PC-3 (cell line): ENCODE data around the gene PTGFR. TPM values are rescaled to one million over a fixed set of nuclear protein-coding genes. Genes with fewer than 3 reads are reported as not detected.

Experiments used
- ATAC-seq: fragments of 200-7000 bp; cut with Tn5 transposase; 2 replicates; pipeline ENCODE4 v1.9.1; 2020; ENCODE audit warnings: mild to moderate bottlenecking, moderate library complexity
- BruUV-seq: library from RNA; stranded (reverse); fragments of 400-500 nt; replicated peaks from 2 replicates; lab custom pipeline; 2021; lab: Mats Ljungman, UMichigan
- CTCF ChIA-PET: fragments of 300-600 bp; sonication (Branson Sonifier 250); formaldehyde crosslinking; loops from one replicate; lab custom pipeline; 2022; ENCODE audit warnings: antibody characterized with exemption; lab: Charles Lee
- POLR2A ChIA-PET: fragments of 300-600 bp; sonication (Branson Sonifier 250); formaldehyde crosslinking; loops from one replicate; lab custom pipeline; 2022; ENCODE audit warnings: antibody characterized with exemption; ENCODE audit not compliant: unreplicated experiment; lab: Charles Lee
- DNase-seq: peaks from one replicate; pipeline ENCODE4 v3.0.0-alpha.2; 2015
- H2AFZ ChIP-seq: fragments of 300-600 bp; sonication (generic); 2 replicates; pipeline ENCODE4 v1.6.0; 2016; ENCODE audit warnings: antibody characterized with exemption, low read length
- H3F3A ChIP-seq: fragments of 300-600 bp; sonication (generic); one replicate; pipeline ENCODE4 v1.6.0; 2017; ENCODE audit warnings: antibody characterized with exemption, low read length, control low read depth, mild to moderate bottlenecking; ENCODE audit not compliant: unreplicated experiment
- H3K27ac ChIP-seq: fragments of 300-600 bp; sonication (generic); 2 replicates; pipeline ENCODE4 v1.5.1; 2016; ENCODE audit warnings: mild to moderate bottlenecking, low read length
- H3K27me3 ChIP-seq: fragments of 300-600 bp; sonication (generic); 2 replicates; pipeline ENCODE4 v1.6.1; 2016; ENCODE audit warnings: low read length, mixed read lengths
- H3K36me3 ChIP-seq: fragments of 300-600 bp; sonication (generic); 2 replicates; pipeline ENCODE4 v1.6.1; 2016; ENCODE audit warnings: low read depth, mixed run types, low read length, mixed read lengths
- H3K4me1 ChIP-seq: fragments of 300-600 bp; sonication (generic); 2 replicates; pipeline ENCODE4 v1.5.1; 2016; ENCODE audit warnings: low read length; ENCODE audit not compliant: insufficient read depth
- H3K4me2 ChIP-seq: fragments of 300-600 bp; sonication (generic); 2 replicates; pipeline ENCODE4 v1.6.0; 2016; ENCODE audit warnings: low read length
- H3K4me3 ChIP-seq: fragments of 300-600 bp; sonication (generic); 2 replicates; pipeline ENCODE4 v1.5.1; 2016; ENCODE audit warnings: mild to moderate bottlenecking, low read length, mixed read lengths
- H3K79me2 ChIP-seq: fragments of 300-600 bp; sonication (generic); 2 replicates; pipeline ENCODE4 v1.6.1; 2017; ENCODE audit warnings: low read length, mixed read lengths
- H3K9ac ChIP-seq: fragments of 300-600 bp; sonication (generic); 2 replicates; pipeline ENCODE4 v1.6.0; 2016; ENCODE audit warnings: mild to moderate bottlenecking, low read length
- H3K9me2 ChIP-seq: fragments of 300-600 bp; sonication (generic); replicated peaks from 2 replicates; pipeline ENCODE4 v1.6.1; 2016; ENCODE audit warnings: mixed run types, low read length, mixed read lengths
- H3K9me3 ChIP-seq: fragments of 300-600 bp; sonication (generic); 2 replicates; pipeline ENCODE4 v1.6.1; 2016; ENCODE audit warnings: low read length, mixed read lengths
- H4K20me1 ChIP-seq: fragments of 300-600 bp; sonication (generic); 2 replicates; pipeline ENCODE4 v1.6.1; 2016; ENCODE audit warnings: low read length, mixed read lengths
- CTCF ChIP-seq: fragments of 300-600 bp; sonication (generic); conservative IDR thresholded peaks from 2 replicates; pipeline ENCODE4 v1.5.1; 2017; ENCODE audit warnings: antibody characterized with exemption, low read depth, mild to moderate bottlenecking, low read length
- EZH2 ChIP-seq: fragments of 300-600 bp; sonication (generic); IDR thresholded peaks from one replicate; pipeline ENCODE4 v1.6.1; 2017; ENCODE audit warnings: antibody characterized with exemption, mild to moderate bottlenecking, low read length; ENCODE audit not compliant: unreplicated experiment
- EZH2phosphoT487 ChIP-seq: fragments of 300-600 bp; sonication (generic); IDR thresholded peaks from 2 replicates; pipeline ENCODE4 v1.6.1; 2018; ENCODE audit warnings: mild to moderate bottlenecking, antibody characterized with exemption, low read length, borderline replicate concordance
- intact Hi-C: fragments of 100-400 bp; cut with micrococcal nuclease; formaldehyde crosslinking; loops from 2 replicates; pipeline ENCODE4 v1.9.0; 2023
- total RNA-seq: library from RNA; depleted of rRNA; stranded (reverse); fragments of >200 nt; gene quantifications from 2 replicates; pipeline ENCODE4 v1.2.3, GENCODE V29; 2014

Gene PTGFR
- total RNA-seq, 1 experiment from 2014 or later: 6.8 TPM

GRCh38 chr1:78501203-78501602 is 10.4 kb downstream of the PTGFR start:
- peaks cover 57% of the 10 kb centered on the region for H3K79me2 ChIP-seq
- no TSS peak for BruUV-seq
- H3K27ac ChIP-seq: peak overlapping the region; percentile 21; the same call in 1 of the 2 replicates
- intact Hi-C loops: loop anchor here (2.0 to 5.0 kb wide), 3 partner anchors 28 to 356 kb away; no protein-coding TSS in a partner anchor
- DNase-seq (peak; percentile 22), ATAC-seq (peak; percentile 87)
- H3K9ac ChIP-seq: no peak overlapping the region
- no peaks in the 10 kb centered on the region for H3K27me3 ChIP-seq
- CTCF ChIA-PET: interaction anchor here (0.6 kb wide), 1 partner anchor 197 kb away, joined by 3 read pairs; no protein-coding TSS in a partner anchor
- no peaks in the 10 kb centered on the region for H3K9me2 ChIP-seq
- H3K4me2 ChIP-seq: no peak overlapping the region
- POLR2A ChIA-PET: interaction anchor here (0.6 to 0.7 kb wide), 2 partner anchors 28 to 264 kb away, joined by 4 read pairs; no protein-coding TSS in a partner anchor
- H3K36me3 ChIP-seq: no peaks in the 10 kb centered on the region
- no peak for TF ChIP-seq CTCF
- no peak for TF ChIP-seq EZH2
- no peak for TF ChIP-seq EZH2phosphoT487
- no peaks in the 10 kb centered on the region for H3K9me3 ChIP-seq
- no peaks in the 10 kb centered on the region for H3F3A ChIP-seq
- peaks cover 18% of the 10 kb centered on the region; the same call in 1 of the 2 replicates for H3K4me1 ChIP-seq
- H3K4me3 ChIP-seq: no peak overlapping the region
- no peak overlapping the region for H2AFZ ChIP-seq
- no peaks in the 10 kb centered on the region for H4K20me1 ChIP-seq

GRCh38 chr1:78511334-78511733 is 20.6 kb downstream of the PTGFR start:
- Histone ChIP-seq H3K4me1 (no peaks in the 10 kb centered on the region), H3F3A (no peaks in the 10 kb centered on the region), H3K27ac (no peak overlapping the region), H3K4me3 (no peak overlapping the region), H3K27me3 (no peaks in the 10 kb centered on the region), H3K79me2 (no peaks in the 10 kb centered on the region), H2AFZ (no peak overlapping the region), H3K9me2 (no peaks in the 10 kb centered on the region), H3K36me3 (peaks cover 45% of the 10 kb centered on the region), H3K4me2 (no peak overlapping the region), H4K20me1 (no peaks in the 10 kb centered on the region), H3K9me3 (peaks cover 28% of the 10 kb centered on the region), H3K9ac (no peak overlapping the region)
- intact Hi-C loops: no loop called here
- no peak for ATAC-seq
- no peak for DNase-seq
- POLR2A ChIA-PET: no interaction called here
- no TSS peak for BruUV-seq
- TF ChIP-seq CTCF (no peak), EZH2phosphoT487 (no peak), EZH2 (no peak)
- CTCF ChIA-PET: no interaction called here

DNA sequence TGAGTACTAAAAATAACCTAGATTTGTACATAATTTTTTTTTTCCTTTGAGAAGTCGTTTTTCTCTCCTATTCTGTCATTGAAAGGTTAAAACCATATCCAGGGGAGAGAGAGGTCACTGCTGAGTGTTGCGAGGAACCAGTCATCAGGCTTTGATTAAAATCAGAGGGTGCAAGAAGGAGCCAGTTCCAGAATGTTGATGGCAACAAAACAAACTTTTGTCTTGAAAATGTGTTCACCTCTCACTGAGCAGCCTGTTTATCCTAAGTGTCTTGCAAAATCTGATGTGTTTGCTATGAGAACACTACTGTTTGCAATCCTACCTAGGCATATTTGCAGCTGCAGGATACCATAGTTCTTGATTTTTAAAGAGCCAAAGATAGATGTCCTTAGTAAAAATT is 25.9 kb downstream of the PTGFR start:
- no peak overlapping the region for H2AFZ ChIP-seq
- ChIA-PET CTCF (no interaction called here), POLR2A (no interaction called here)
- H3K79me2 ChIP-seq: no peaks in the 10 kb centered on the region
- TF ChIP-seq EZH2phosphoT487: no peak
- no peak for TF ChIP-seq CTCF
- TF ChIP-seq EZH2: no peak
- no peak overlapping the region for H3K9ac ChIP-seq
- no peak overlapping the region for H3K27ac ChIP-seq
- H3K9me2 ChIP-seq: no peaks in the 10 kb centered on the region
- no peaks in the 10 kb centered on the region for H4K20me1 ChIP-seq
- BruUV-seq: no TSS peak
- no peaks in the 10 kb centered on the region for H3K27me3 ChIP-seq
- no peak overlapping the region for H3K4me2 ChIP-seq
- no peaks in the 10 kb centered on the region for H3K4me1 ChIP-seq
- intact Hi-C loops: no loop called here
- H3K4me3 ChIP-seq: no peak overlapping the region
- H3F3A ChIP-seq: no peaks in the 10 kb centered on the region
- DNase-seq (no peak), ATAC-seq (no peak)
- peaks cover 10% of the 10 kb centered on the region; the same call in 1 of the 2 replicates for H3K36me3 ChIP-seq
- peaks cover 8% of the 10 kb centered on the region; the same call in 1 of the 2 replicates for H3K9me3 ChIP-seq
